ENCODE data around the gene ZNF28.
"Not testable (repeated sequence)": the region's sequence is repeated elsewhere in the genome, so short reads cannot be mapped to it uniquely, and the experiment has no call there.

DNA sequence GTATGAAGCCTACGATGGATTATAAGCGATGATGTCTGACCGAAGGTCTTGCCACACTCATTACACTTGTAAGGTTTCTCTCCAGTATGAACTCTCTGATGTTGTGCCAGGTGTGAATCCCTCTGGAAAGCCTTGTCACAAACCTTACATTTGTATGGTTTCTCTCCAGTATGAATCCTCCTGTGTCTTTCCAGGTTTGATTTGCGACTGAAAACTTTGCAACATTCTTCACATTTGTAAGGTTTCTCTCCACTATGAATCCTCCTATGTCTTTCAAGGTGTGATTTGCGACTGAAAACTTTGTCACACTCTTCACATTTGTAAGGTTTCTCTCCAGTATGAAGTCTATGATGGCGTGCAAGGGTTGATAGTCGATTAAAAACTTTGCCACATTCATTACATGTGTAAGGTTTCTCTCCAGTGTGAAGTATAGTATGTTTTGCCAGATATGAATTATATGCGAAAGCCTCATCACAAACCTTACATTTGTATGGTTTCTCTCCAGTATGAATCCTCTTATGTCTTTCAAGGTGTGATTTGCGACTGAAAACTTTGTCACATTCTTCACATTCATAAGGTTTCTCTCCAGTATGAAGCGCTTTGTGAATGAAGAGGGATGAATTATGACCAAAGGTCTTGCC lies 19.5 kb upstream of the ZNF28 start:
- TF ChIP-seq, protein P1, sequence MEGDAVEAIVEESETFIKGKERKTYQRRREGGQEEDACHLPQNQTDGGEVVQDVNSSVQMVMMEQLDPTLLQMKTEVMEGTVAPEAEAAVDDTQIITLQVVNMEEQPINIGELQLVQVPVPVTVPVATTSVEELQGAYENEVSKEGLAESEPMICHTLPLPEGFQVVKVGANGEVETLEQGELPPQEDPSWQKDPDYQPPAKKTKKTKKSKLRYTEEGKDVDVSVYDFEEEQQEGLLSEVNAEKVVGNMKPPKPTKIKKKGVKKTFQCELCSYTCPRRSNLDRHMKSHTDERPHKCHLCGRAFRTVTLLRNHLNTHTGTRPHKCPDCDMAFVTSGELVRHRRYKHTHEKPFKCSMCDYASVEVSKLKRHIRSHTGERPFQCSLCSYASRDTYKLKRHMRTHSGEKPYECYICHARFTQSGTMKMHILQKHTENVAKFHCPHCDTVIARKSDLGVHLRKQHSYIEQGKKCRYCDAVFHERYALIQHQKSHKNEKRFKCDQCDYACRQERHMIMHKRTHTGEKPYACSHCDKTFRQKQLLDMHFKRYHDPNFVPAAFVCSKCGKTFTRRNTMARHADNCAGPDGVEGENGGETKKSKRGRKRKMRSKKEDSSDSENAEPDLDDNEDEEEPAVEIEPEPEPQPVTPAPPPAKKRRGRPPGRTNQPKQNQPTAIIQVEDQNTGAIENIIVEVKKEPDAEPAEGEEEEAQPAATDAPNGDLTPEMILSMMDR (IDR thresholded peaks at IDR 0.05): not testable (repeated sequence)
- TF ChIP-seq POLR2A (IDR thresholded peaks at IDR 0.05): not testable (repeated sequence)
